Renal cortex interstitium (tissue), 11 donors: ENCODE data around the gene DTX4. TPM values are rescaled to one million over a fixed set of nuclear protein-coding genes. Genes with fewer than 3 reads are reported as not detected.

Experiments
- DNase-seq, 11 donors: peaks; one replicate each; pipeline ENCODE4 v3.0.0-alpha.2; 2013; ENCODE audit warnings: low read depth in 9 of 11, low spot score in 4 of 11; ENCODE audit errors: extremely low read depth in 1 of 11
- polyA plus RNA-seq, 3 donors: library from polyadenylated mRNA; unstranded; fragments of 120-200 nt; gene quantifications; one replicate each; pipeline ENCODE4 v1.2.1, GENCODE V29; 2013; ENCODE audit not compliant: insufficient read length in 3 of 3

The DTX4 gene
- polyA plus RNA-seq, 3 donors: 41.3 to 62.1 (median 45.8) TPM

- DNase-seq: no peak
Measured at GRCh38 chr11:59205648-59206047, 33.7 kb downstream of the DTX4 start.

- no peak for DNase-seq
Measured at GRCh38 chr11:59206635-59207034, 34.7 kb downstream of the DTX4 start.

GRCh38 chr11:59207988-59208451 is 36.1 kb downstream of the DTX4 start:
- peak in 3 of 11 donors; percentile 34 to 44 (median 42) for DNase-seq

GRCh38 chr11:59208956-59209355 is 37.0 kb downstream of the DTX4 start:
- no peak for DNase-seq

- no peak for DNase-seq
Measured at GRCh38 chr11:59212222-59212621, 40.3 kb downstream of the DTX4 start.

DNA sequence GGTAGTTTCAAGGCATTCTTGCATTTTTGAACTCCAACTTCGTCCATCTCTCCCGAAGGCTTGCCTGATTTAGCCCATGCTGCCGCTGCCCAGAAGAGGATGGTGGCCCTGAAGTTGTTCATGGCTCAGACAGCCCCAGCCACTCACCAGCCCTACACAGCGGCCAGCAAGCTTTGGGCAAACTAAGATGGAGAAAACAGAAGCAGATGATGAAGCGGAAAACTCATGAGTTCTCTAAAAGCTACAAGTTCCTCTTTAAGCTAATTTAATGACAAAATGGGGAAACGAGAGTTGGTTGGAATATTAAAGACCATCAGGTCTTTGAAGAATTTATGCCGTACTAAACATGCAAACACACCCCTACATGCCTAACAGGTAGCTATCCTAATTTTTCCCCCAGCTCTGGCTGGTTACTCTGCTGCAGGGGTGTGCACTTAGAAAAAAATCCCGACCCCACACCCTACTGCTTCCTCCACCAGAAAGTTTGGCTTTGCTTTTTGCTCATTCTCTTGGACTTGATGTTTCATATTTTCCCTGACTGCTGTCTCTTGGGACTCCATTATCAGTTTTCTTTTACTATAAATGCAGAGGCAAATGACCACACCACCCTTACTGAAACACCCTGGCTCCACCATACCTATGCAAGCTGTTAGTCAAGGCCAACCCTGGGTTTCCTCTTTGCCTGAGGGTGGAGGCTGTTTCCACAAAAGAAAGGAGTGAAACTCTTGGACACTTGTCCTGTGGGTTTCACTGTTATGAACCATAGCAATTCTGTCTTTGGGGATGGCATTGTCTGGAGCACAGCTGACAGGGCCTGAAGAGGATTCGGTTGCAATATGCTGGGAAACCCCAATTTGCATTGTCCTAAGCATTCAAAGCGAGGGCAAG is 41.1 kb downstream of the DTX4 start, which contains the start of gene MPEG1:
Gene MPEG1, minus strand, starts transcription at position 184 of the 888 bp plus-strand sequence. Its CDS starts 62 bp downstream, at position 122.
- no peak for DNase-seq

GRCh38 chr11:59214141-59214893 is 42.4 kb downstream of the DTX4 start:
- DNase-seq: no peak

DNA sequence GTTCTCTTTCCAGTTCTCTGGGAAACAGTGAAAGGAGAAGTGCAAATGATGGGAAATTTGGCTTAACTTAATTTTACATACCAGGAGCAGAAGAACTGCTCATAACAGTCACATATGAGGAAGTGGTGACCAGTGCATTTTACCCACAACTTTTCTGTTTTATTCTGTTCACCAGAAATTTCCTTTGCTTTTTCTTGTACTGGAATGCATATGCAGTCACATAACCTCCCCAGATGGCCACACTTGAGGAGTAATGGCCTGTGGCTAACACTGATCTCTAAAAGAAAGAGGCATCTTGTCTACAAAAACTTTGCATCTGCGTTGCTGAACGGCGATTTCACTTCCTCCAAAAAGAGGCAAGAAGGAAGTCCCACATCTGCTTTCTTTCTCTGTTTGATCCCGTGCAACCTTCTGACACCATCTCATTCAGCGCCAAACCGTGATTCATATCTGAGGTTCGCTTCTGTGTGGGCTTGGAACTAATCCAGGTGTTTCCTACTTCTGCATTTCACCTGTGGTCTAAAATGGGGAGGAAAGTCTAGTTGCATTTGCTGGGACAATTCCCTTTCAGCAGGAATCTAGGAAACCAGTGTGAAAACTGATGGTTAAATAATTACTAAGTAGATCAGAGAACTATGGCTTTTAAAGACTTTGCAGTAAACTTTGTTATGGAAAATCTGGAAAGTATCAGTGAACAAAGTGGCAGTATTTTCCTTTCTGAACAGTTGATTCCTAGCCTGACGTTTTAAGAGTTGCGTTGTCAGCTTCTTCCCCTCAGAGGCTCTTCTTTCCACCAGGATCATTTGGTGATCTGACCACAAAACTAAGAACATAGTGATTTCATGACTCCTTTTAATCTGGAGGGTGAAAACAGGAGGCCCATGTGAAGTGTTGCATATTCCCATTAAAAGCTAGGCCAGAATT is 45.0 kb downstream of the DTX4 start:
- DNase-seq: peak in 5 of 11 donors; percentile 22 to 45 (median 30)

DNA sequence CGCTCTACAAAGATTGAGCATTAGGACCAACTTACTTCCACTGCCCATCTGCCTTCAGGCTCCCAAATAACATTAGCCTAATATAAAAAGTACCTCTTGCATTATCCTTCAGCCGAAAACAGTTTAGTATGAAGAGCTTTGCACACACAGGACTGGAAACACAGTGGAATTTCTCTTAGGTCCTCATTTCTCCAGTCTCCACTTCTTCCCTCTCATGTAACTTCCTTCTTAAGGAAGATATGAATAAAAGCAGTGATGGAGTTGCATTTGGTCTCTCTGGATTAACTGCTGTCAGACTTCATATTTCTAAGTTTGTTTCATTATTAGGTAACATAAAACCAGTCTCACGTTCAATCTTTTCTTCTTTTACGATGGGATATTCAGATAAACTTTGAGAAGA is 46.4 kb downstream of the DTX4 start:
- DNase-seq: no peak

- no peak for DNase-seq
Measured at GRCh38 chr11:59218893-59219292, 47.0 kb downstream of the DTX4 start.

DNA sequence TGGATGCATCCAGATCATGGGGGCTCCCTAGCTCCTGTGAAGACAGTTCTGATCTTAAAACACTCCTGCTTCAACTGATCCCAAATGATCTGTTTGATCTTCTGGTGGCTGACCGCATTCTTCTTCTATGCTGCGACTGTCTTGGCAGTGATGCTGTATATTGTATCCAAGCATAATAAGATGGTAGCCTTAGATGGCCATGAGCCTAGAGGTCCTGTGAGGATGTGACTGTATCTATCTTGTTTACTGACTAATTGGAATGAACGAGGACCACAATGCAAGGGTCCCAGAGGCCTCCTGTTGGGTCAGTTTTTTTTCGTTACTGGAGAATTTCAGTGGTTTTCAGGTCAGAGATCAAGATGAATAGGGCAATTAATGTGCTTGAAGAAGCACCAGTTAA is 47.9 kb downstream of the DTX4 start:
- DNase-seq: no peak

DNA sequence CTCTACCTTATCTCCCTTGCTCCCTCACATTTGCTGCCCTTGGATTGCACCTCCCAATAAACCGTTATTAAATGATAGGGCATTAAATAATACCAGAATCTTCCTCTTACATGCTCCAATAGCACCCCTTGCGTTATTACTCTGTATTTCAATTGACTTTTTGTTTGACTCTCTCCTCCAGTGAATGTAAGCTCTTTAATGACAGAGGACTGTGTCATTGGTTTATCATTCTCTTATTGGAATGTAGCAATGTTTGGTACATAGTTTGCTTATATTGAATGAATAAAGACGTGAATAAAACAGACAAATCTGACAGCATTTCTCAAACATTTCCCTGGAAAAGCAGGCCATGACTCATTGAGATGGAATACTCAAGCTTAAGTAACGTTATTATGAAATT is 49.5 kb downstream of the DTX4 start:
- DNase-seq: no peak

DNA sequence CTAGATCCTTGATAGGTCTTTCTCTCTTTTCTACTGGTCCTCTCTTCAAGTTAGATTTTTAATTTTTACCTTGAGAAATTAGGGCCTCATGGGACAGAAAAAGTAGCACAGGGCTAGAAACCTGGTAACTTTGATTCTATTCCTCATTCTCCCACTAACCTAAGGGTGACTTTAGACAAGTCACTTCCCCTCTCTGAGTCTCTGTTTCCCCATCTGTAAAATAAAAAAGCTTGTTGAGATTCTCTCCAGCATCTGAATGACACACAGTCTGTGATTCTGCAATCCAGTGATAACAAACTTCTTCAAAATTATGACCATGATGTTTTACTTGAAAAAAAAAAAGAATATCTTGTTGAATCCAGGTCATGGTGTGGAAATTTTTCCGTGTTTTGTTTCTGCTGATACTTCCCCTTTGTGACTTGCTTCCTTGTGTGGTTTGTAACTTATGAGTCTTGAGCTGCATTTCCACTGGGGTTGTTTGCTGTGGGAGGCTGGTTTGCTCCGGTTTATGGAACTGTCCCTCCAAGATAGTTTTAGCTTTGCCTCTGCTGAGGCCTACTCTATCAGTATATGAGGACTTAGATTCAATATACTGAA is 50.6 kb downstream of the DTX4 start:
- no peak for DNase-seq

GRCh38 chr11:59223177-59223576 is 51.2 kb downstream of the DTX4 start:
- DNase-seq: no peak

- no peak for DNase-seq
Measured at GRCh38 chr11:59223611-59224010, 51.7 kb downstream of the DTX4 start.

GRCh38 chr11:59224351-59224928 is 52.5 kb downstream of the DTX4 start:
- DNase-seq: peak in 7 of 11 donors; percentile 43 to 70 (median 52)

- DNase-seq: no peak
Measured at GRCh38 chr11:59225017-59225416, 53.1 kb downstream of the DTX4 start.

DNA sequence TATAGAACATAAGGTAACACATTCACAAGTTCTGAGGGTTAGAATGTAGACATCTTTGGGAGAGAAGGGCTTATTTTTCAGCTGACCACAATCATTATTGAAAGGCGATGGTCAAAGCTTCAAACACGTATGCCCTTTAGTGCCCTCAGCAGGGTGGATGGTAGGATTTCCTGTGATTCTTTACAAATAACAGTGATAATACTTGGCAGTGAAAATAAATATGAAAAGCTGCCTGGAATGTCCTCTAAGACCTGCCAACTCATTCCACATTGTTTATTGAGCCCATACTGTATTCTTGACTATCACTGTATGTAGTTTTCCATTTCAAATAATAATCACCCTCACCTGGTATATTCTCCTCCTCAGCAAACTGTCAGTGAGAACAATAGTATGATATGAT is 54.5 kb downstream of the DTX4 start:
- DNase-seq: no peak
